Measurements from ENCODE around the gene CIP2A.

- TF ChIP-seq CTCF (conservative IDR thresholded peaks at IDR 0.05) (no peak), ZFX (IDR thresholded peaks at IDR 0.05) (no peak)
Observed at GRCh38 chr3:108564564-108564963, 24.7 kb downstream of the CIP2A start.

Data from C4-2B (cell line).